NB4 (cell line): ENCODE measurements around the gene PPP1CA.

Experiments used
- POLR2A ChIP-seq: IDR thresholded peaks from 2 replicates; pipeline ENCODE4 v1.6.1; 2011; ENCODE audit warnings: mild to moderate bottlenecking; ENCODE audit not compliant: insufficient read length; ENCODE audit errors: extremely low read depth
- TF ChIP-seq, protein P1 (sequence below): IDR thresholded peaks from one replicate; pipeline ENCODE4 v1.5.1; 2012; ENCODE audit warnings: low read depth, low read length
- TF ChIP-seq, protein P2 (sequence below): IDR thresholded peaks from 2 replicates; pipeline ENCODE4 v1.6.1; 2011; ENCODE audit warnings: low read depth, low read length

DNA sequence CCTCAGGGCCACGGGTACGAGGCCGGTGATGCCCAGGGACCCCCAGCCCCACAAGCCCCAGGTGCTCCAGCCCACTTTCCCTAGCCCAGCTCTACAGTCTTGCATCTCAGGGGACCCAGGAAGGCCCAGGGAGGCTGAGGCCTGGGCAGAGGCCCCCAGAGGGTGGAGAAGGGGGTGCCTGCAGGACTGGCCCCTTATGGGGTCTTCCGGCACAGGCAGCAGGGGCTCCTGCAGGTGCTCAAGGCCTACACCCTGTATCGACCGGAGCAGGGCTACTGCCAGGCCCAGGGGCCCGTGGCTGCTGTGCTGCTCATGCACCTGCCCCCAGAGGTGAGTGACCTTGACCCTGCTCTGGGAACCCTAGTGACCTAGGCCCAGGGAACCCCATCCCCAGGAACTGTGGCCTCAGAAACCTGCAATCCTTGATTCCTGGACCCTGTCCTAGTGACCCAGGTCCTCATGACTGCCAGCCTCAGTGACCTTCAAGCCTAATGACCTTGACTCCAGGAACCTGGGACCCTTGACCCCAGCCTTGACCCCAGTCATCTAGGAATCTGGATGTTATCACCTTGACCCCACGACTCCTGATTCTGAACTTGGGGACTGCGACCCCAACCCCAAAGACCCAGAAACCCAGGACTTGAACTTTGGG, 4.2 kb upstream of the PPP1CA start:
- no peak for TF ChIP-seq POLR2A
- TF ChIP-seq, protein P1, sequence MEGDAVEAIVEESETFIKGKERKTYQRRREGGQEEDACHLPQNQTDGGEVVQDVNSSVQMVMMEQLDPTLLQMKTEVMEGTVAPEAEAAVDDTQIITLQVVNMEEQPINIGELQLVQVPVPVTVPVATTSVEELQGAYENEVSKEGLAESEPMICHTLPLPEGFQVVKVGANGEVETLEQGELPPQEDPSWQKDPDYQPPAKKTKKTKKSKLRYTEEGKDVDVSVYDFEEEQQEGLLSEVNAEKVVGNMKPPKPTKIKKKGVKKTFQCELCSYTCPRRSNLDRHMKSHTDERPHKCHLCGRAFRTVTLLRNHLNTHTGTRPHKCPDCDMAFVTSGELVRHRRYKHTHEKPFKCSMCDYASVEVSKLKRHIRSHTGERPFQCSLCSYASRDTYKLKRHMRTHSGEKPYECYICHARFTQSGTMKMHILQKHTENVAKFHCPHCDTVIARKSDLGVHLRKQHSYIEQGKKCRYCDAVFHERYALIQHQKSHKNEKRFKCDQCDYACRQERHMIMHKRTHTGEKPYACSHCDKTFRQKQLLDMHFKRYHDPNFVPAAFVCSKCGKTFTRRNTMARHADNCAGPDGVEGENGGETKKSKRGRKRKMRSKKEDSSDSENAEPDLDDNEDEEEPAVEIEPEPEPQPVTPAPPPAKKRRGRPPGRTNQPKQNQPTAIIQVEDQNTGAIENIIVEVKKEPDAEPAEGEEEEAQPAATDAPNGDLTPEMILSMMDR: no peak
- TF ChIP-seq, protein P2, sequence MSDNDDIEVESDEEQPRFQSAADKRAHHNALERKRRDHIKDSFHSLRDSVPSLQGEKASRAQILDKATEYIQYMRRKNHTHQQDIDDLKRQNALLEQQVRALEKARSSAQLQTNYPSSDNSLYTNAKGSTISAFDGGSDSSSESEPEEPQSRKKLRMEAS: no peak
